Activated CD4-positive, alpha-beta T cell treated with anti-CD3 and anti-CD28 coated beads, Interleukin-2, amount 50 U/mL, for 4 hours (primary cell): ENCODE measurements around the gene POMC.
A peak's percentile ranks its signal among the peaks of the same experiment; 100 is the strongest.
"Not testable (repeated sequence)": the region's sequence is repeated elsewhere in the genome, so short reads cannot be mapped to it uniquely, and the experiment has no call there.

Experiments used
- DNase-seq, 2 experiments: peaks; one replicate each; pipeline ENCODE4 v3.0.0-alpha.2; 2020

POMC gene

DNA sequence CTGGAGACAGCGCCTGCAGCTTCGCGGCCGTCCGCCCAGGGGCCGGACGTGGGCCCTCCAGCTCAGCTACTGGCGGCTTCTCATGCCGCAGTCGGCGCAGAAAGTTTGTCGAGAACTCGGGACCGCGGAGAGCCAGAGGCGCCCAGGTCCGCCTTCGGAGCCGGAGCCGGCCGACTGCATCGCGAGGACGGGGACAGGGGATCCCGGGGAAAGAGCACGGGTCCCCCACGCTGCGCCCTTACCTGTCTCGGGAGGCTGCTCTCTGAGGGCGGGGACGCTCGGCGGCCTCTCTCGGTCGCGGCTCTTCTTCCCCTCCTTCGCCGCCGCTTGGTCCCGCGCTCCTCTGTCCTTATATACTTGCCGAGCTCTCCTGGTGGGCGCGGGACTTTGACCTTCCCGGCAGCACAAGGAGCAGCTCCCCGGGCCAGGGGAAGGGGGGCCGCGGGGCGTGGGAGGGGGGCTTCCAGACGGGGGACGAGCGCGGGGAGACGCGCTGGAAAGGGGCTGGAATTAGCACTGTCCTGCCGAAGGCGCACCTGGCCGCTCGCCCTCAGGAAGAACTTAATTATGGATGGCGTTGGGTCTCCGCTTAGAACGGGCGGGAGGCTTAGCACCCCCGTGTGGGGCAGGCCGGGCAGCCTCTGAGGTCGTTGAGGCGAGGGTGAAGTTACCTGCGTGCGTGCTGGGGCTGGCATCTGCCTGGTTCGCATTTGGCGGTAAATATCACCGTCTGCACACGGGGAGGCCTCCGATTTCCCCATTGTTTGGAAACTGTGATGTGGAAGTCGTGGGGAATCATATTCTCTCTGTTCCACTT lies at the start of gene POMC:
Gene POMC, minus strand, starts transcription at position 325 of the 817 bp plus-strand sequence. CDS start 3,808 bp downstream, outside the sequence.
- DNase-seq: peak in 1 of 2 experiments; percentile 16

DNA sequence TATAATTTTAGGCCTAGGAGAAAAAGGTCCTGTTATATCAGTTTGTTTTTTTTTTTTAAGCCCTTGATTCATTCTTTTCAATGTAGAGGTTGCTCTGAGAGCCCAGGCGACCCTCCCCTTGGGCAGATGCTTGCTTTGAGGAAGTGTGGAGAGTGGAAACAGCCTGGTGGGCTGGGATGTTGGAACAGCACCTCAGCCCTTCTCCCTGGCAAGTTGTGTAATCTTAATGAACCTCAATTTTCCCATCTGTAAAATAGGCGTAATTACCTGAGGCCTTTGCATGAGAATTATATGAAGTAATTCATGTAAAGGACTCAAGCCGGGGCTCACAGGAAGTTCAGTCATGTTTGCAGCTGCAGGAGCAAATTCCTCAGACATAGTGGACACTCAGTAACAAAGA lies 49.7 kb upstream of the POMC start:
- no peak for DNase-seq

DNA sequence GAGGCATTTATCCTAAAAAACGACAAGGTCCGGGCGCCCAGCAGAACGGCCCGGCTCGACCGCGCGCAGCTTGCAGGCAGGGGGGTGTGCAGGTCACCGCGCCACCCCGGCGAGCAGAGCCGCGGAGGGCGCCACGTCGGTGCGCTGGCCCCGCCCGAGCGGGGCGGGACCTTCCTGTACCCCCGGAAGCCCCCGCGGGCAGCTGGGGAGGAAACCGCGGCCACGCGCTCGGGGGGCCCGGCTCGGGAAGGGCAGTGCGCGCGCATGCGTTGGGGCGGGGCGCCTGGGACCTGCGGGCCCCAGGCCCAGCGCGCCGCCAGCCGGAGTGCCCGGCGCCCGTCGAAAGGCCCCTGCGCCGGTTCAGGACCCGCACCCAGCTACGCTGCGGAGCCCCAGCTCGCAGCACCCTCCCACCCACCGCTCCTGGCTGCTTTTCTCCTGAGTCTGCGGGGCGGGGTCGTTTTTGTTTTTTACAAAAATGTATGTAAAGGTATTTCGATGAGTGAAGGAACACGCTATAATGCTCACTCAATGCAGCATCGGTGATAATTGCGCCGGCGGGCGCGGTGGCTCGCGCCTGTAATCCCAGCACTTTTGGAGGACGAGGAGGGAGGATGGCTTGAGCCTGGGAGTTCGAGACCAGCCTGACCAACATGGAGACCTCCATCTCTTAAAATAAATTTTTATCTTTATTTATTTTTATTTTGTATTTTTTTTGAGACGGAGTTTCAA lies 47.7 kb upstream of the POMC start:
- DNase-seq: peak; percentile 64 to 70

DNA sequence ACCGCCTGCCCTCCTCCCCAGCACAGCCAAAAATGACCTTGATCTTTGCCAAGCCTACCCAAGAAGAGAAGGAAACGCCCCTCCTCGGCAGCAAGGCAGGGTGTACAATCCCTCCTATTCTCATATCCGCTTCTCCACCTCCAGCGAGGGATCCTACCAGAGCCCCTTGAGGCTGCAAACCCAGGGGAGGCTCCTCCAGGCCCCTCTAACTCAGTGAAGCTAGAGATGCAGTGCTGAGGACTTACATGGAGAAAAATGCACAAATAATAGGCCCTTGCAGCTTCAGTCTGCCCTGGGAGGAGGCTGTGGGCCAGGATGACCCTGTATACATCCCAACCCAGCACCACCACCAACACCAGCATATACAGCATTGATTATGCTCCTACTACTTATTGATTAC lies 46.9 kb upstream of the POMC start:
- DNase-seq: no peak

DNA sequence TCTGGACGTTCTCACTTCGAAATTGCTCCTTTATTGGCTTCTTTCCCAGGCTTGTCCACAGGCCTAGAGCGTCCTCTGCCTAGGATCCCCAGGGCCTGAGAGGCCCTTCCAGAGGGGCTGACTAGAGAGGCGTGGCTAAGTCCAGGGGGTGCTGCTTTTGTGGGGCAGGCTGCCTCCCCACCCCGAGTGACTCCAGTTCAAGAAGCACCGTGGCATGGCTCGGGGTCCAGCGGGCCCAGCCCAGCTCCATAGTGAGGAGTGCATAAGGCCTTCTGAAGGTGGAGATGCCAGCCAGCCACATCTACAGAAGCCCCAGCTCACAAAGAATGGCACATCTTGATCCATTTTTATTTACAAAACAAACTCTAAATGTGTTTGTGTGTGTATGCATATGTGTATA lies 44.8 kb upstream of the POMC start:
- DNase-seq: no peak

DNA sequence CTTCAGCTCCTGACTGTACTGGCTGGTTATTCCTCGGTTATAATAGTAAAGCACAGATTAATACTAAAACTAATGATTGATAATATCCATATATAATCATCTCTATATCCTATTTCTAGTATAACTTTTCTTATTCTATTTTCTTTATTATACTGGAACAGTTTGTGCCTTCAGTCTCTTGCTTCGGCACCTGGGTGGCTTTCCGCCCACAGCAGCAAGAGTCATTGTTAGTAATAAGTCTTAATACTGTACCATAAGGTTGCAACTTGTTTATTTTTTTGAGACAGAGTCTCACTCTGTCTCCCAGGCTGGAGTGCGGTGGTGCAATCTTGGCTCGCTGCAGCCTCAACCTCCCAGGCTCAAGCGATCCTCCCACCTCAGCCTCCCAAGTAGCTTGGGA lies 42.5 kb upstream of the POMC start:
- not testable (repeated sequence) for DNase-seq

DNA sequence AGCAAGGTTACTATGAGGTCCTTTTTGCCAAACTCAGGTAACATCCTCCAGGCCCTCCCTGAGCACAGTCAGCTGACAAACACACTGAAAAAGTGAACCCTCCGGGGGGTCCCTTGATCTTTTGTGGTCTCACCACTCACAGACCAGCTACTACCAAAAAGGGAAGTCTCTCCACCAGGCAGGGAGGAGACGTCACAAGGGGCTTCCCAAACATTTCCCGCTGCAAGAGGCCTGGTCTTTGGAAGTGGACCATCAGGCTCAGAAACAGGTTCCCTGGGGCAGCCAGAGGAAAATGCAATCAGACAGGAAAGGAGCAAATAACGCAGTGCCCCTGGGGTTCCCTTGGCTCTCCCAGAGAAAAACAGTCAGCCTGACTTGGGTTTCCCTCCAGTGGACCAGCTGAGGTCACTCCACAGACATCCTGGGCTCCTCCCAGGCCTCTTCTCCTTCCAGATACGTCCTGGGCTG lies 38.7 kb upstream of the POMC start:
- DNase-seq: no peak

DNA sequence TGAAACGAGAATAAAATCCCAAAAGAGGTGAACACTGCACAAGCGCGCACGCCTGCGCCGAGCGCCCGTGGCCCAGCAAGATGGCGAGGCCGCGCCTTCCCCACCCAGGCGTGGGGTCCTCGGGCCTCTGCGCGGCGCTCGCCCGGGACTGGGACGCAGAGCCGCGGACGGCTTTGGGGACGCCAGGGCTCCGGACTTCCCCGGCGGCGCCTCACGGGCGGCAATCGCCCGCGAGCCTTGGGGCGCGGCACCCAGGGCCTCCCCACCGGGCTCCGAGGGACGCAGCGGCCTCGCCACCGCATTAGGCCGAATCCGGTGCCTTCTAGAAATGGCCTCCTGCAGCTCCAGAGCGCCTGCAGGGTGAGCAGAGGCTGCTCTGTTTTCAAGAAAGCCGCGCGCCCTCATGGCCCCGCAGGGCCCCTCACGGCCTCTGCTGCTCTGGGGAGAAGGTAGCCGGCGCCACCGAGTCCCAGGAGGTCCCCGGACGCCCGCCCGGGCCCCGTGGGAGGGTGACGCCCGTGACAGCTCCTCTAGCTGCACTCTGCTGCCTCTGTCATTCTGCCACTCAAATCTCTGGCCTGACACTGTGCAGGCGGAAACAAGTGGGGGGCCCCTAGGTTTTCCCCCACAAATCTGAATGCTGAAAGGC lies 35.9 kb upstream of the POMC start:
- DNase-seq: no peak

DNA sequence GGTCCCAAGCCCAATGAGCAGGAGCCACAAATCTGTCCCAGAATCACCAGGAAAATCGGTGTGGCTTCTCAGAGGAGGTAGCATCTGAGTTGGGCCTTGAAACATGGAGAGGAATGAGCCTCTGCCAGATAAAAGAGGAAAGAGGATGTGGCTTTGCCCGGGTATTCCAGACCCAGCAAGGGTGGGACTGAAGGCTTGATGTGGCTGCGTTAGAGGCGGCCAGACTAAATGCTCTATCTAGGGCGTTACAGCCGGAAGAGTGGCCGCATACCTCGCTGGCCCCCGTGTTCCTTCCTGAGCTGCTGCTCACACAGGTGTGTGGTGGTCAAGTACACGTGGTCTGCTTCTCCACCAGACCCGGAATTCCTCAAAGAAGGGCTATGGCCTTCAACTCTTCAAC lies 33.9 kb upstream of the POMC start:
- DNase-seq: no peak

DNA sequence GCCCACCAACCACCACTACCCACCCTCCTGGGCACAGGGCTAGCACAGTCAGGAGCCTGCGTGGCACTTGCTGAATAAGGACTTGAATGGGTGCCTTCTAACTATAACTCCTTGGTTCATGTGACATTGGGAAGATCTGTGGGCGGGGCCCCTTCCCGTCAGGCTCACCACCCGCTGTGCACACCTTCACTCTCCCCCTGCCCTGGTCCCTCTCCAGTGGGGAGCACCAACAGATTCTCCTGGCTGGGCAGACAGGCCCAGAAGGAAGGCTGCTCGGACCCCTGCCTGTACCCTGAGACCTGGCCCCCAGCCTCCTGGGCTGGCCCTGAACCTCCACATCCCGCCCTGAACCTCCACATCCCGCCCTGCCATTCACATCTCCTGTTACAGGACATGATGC lies 33.4 kb upstream of the POMC start:
- DNase-seq: no peak

DNA sequence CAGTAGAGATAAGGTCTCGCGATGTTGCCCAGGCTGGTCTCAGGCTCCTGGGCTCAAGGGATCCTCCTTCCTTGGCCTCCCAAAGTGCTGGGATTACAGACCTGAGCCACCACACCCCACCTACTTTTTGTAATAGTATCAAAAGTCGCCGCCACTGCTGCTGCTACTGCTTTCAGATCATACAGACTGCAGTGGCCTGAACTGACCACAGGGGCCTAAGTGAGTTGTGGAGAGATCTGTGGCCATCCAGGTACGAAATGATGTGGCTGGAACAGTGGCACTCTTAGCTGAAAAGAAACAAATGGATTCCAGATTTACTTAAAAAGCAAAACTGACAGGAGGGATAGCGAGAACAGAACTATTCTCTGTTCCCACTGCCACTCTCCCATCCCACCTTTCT lies 32.9 kb upstream of the POMC start:
- DNase-seq: no peak

DNA sequence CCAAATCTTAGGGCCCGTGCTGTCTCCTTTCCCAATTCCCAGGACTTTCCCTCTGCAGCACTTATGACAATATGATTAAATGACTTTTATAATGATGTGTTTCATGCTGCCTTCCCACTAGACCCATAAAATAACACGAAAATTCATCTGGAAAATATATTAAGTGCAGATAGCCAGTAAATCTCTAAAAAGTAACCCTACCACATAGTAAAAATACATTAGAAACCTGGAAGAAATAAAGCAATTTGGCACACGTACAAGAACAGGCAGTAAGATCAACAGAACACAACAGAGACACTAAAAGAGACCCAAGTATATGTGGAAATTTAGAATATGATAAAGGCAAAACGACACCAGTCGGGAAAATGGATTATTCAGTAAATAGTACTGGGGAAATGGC lies 30.2 kb upstream of the POMC start:
- no peak for DNase-seq

DNA sequence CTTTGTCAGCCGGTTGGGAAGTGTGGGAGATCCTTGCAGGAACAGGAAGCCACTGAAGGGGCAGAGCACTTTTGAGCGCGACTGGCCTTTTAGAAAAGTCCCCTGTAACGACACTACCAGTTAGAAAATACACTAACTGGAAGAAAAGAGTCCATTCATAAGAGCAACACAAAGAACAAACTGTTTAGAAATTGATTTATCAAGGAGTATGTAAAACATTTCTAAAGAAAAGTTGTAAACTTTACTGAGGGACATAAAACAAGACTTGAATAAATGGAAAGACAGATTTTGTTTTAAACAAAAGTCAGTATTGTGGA lies 29.8 kb upstream of the POMC start:
- no peak for DNase-seq

DNA sequence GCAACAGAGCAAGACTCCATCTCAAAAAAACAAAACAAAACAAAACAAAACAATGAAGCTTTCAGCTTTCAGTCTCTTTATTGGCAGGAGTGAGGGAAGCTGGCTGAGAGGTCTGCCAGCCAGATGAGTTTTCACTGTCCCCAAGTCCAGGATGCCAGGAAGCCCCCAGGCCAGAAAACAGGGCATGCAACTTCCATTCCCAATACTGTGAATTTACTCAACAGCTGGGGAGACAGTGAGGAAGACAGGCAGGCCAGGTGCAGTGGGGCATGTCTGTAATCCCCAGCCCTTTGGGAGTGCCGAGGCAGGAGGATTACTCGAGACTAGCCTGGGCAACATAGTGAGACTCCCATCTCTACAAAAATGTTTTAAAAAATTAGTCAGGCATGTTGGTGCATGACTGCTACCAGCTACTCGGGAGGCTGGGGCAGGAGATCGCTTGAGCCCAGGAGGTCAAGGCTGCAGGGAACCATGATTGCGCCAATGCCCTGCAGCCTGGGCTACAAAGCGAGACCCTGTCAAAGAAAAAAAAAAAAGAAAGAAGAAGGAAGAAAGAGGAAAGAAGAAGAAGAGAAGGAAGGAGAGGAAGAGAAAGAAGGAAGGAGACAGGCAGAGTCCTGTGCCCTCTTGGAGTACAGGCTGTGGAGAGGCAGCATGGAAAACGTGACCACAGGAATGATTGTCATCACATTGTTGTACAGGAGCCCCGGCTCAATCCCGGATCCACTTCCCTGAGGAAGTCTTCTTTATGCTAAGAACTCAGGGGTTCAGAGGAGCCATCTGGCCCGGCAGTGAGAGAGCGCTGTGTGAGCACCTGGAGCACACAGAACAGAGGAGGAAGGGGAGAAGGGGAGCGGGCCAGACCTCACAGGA lies 29.2 kb upstream of the POMC start:
- DNase-seq: no peak

DNA sequence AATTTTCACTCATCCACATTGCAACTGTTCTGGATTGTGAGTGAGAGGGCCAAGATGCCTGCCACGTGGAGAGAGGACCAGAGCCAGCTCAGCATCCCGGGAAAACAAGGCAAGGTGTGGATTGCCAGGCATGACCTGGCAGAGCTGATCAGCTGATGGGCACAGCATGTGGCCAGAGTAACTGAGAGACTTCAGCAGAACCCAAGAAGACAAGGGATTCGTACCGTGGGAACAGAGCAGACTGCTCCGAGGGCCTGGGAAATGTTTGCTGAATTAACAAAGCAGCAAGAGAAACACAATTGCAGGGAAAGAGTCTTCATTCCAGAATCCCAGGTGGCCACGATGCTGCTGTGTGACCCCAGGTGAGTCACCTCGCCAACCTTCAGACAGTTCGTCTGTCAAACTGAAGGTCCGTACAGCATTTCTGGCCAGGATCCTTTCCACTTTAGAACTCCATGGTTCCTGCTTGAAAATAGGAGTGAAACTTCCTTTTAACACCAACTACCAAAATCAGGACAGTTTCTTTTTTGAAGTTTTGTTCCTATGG lies 26.3 kb upstream of the POMC start:
- no peak for DNase-seq

DNA sequence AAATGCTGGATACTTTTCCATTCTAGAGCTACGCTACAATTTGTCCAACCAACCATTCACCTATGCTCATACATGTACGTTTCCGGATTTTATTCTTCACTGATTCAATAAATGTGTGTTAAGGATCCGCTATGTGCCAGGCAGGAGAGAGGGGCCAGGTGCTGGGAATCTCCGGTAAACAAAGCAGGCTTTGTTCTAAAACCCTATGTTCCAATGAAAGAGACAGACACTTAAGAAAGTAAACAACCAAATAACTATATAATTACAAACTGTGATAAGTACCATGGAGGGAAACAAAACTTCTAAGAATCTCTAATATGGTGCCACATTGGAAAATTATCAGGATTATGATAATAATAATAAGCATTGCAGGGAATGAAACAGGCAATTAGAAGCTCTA lies 22.2 kb upstream of the POMC start:
- DNase-seq: no peak

DNA sequence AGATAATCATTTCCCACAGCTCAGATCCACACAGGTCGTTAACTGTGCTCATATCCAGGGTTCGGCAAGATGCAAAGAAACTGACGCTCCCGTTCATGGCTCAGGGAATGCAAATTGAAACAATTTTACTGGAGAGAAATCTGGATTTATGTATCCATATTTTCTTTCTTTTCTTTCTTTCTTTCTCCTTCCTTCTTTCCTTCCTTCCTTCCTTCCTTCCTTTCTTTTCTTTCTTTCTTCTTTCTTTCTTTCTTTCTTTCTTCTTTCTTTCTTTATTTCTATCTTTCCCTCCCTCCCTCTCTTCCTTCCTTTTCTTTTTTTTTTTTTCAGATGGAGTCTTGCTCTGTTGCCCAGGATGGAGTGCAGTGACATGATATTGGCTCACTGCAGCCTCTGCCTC lies 20.0 kb upstream of the POMC start:
- no peak for DNase-seq

DNA sequence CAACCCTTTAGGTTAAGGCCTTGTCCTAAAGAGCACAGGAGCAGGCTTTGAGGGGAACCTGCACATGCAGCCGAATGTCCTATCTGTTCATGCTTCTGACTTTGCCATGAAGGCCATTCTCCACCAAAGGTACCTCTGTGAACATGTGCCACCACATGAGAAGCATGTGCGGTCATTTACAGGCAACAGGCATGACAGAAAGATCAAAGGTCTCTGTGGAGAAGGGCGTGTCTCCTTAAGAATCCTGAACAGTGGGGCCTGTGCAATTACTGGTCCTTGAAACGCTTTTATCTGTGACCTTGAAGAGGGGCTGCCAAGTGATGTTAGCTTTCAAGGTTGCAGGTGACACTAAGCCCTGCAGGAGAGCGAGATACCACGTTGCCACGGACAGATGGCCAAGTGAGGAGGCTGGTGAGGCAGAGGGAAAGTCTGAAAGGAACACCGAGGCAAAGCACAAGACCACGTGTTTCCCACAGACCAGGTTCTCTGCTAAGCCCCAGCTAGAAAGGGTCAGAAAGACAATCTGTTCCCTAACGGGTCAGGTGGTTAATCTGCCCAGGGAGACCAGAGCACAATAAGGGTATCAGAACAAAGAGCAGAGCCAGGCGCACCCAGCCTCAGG lies 19.5 kb upstream of the POMC start:
- DNase-seq: no peak

DNA sequence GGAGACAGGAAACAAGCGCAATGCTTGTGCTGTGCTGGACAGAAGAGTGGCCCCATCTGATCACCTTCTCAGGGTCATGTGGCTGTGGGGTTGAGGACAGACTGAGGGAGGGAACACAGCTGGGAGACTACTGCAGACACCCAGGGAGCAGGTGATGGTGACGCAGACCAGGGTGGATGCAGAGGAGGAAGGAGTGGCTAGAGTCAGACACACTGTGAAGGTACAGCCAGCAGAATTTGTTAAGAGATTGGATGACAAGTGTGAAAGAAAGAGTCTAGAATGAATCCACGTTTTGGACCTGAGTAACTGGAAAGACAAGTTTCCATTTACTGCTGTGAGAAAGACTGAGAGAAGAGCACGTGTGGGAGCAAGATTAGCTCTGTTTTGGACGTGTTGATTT lies 15.9 kb upstream of the POMC start:
- no peak for DNase-seq

DNA sequence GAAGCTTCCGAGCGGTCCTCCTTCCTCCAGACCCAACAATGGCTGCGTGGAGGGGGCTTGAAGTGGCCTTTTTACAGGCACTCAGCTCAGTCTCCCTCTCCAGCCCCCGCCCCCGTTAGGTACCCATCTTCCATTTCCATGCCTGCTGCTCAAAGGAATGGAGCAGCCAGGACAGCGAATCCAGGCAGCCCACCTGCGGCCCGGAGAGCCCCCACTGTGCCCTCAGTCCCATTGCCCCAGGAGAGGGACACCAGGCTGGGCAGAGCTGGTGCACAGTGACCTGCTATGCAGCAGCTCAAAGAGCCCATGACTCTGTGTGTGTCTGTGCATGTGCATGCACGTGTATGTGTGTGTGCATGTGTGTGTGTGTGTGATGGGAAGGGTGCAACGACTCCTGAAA lies 10.6 kb upstream of the POMC start:
- no peak for DNase-seq

DNA sequence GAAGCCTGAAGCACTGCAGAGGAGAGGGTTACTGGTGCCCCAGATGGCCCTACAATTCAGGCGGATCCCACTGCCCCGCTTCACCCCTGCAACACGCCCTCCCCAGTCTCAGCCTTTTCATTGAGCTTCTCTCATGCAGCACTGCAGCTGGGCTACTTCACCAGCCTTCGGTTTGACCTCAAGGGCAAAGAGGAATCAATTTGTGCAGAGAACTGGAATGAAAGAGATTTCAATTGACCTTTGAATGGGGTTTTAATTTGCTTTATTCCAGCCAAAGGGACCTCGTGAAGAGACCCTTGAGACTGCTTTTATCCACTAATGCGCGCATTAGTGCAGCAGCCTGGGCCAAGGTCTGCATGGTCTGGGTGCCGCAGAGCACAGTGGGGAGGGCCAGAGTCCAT lies 8.8 kb upstream of the POMC start:
- no peak for DNase-seq

DNA sequence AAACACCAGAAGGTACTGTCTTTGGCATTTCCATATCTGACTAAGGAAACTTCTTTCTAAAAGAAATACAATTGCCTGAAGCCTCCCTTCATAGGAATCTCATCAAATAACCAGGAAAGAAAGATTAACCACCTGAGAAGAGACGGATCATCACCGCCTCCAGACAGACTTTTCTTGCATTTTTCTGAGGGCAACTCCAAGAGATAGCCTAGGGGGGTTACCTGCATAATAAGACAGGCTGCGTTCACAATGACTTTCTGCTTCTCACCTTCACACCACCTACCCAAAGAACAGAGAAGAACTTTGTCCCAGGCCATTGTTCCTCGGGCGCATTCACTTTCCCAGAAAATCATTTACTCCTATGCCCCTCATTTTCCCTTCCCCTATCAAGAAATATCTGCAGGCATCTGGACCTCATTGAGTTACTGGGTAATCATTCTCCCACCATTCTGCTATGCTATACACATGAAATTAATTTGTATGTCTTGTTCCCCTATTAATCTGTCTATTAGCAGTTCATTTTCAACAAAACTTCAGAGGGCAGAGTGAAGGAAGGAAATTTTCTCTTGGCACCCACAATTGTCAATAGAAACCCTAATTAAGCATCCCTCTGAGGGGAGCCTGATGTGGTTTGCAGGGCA lies 8.3 kb upstream of the POMC start:
- no peak for DNase-seq
